Activated naive CD4-positive, alpha-beta T cell (primary cell): ENCODE measurements around the gene PRPF38A.

ENCODE experiments used
- DNase-seq, 4 experiments: peaks; one replicate each; lab custom pipeline; 2025; lab: John Stamatoyannopoulos, UW

The PRPF38A gene

GRCh38 chr1:52461821-52462220 lies 57.4 kb downstream of the PRPF38A start:
- DNase-seq = no peak

GRCh38 chr1:52463891-52464290 lies 59.5 kb downstream of the PRPF38A start:
- no peak for DNase-seq

- DNase-seq = no peak
Observed at GRCh38 chr1:52469108-52469507, 64.7 kb downstream of the PRPF38A start.
